Measurements from ENCODE around the gene SEZ6L.

The SEZ6L gene

GRCh38 chr22:26316732-26317285 is 147.5 kb downstream of the SEZ6L start:
- no peak for DNase-seq
- no peaks in the 10 kb centered on the region for H3K9me3 ChIP-seq
- no peaks in the 10 kb centered on the region for H3K36me3 ChIP-seq
- intact Hi-C loops (cut with DNase I; ENCODE audit: low total_unique reads): no loop called here
- H3K27me3 ChIP-seq: peaks cover 0 to 20% of the 10 kb centered on the region in 2 donors
- H3K4me1 ChIP-seq: peaks cover 0 to 9% (median 3%) of the 10 kb centered on the region in 4 donors
- TF ChIP-seq, protein P1, sequence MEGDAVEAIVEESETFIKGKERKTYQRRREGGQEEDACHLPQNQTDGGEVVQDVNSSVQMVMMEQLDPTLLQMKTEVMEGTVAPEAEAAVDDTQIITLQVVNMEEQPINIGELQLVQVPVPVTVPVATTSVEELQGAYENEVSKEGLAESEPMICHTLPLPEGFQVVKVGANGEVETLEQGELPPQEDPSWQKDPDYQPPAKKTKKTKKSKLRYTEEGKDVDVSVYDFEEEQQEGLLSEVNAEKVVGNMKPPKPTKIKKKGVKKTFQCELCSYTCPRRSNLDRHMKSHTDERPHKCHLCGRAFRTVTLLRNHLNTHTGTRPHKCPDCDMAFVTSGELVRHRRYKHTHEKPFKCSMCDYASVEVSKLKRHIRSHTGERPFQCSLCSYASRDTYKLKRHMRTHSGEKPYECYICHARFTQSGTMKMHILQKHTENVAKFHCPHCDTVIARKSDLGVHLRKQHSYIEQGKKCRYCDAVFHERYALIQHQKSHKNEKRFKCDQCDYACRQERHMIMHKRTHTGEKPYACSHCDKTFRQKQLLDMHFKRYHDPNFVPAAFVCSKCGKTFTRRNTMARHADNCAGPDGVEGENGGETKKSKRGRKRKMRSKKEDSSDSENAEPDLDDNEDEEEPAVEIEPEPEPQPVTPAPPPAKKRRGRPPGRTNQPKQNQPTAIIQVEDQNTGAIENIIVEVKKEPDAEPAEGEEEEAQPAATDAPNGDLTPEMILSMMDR (IDR thresholded peaks at IDR 0.05): no peak
- H3K4me3 ChIP-seq: no peak overlapping the region
- no peak overlapping the region for H3K27ac ChIP-seq

DNA sequence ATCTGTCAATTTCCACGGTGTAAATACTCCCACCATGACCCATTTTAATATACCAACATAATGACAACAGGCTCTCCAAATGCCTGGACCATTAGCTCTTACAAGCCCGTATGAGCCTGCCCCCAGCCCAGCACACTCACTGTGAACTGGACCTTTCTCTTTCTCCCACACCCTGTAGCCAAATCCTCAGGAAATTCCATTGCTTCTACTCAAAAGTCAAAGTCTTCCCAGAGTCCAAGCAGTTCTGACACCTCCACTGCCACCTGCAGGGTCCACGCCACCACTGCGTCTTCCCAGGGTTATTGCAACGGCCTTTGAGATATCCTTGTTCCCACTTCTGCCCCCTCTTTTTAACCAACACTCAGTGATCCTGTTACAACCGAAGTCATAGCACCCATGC is 149.7 kb downstream of the SEZ6L start:
- TF ChIP-seq, protein P1 (IDR thresholded peaks at IDR 0.05): no peak
- no peak for DNase-seq
- no peak overlapping the region for H3K27ac ChIP-seq
- no peak overlapping the region for H3K4me3 ChIP-seq
- H3K4me1 ChIP-seq: peaks cover 0 to 9% (median 3%) of the 10 kb centered on the region in 4 donors
- no peaks in the 10 kb centered on the region for H3K9me3 ChIP-seq
- peaks cover 0 to 8% of the 10 kb centered on the region in 2 donors for H3K27me3 ChIP-seq
- no peaks in the 10 kb centered on the region for H3K36me3 ChIP-seq
- intact Hi-C loops (cut with DNase I; ENCODE audit: low total_unique reads): no loop called here

GRCh38 chr22:26320447-26320846 is 151.2 kb downstream of the SEZ6L start:
- intact Hi-C loops (cut with DNase I; ENCODE audit: low total_unique reads): no loop called here
- TF ChIP-seq, protein P1 (IDR thresholded peaks at IDR 0.05): no peak

DNA sequence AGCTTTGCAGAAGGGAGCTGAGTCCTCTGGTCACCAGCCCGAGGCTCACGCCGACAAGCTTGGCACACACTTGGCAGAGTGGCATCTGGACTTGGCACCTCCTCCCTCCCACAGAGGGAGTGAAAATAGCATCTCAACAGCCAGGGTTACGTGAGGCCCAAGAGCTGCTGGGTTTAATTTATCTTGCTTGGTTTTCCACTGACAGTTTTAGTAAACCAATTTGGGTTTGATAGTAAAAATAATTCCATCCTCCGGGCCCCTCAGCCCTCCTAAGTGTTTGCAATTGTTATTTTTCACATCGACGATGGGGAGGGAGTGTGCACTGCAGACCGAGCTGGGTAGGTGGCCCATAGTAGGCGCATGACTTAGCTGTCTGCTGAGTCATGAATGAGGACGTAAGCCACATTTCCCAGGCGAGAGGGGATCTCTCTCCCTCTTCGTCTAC is 152.2 kb downstream of the SEZ6L start:
- Histone ChIP-seq H3K9me3 (no peaks in the 10 kb centered on the region), H3K4me1 (peaks cover 0 to 9% (median 3%) of the 10 kb centered on the region in 4 donors), H3K36me3 (no peaks in the 10 kb centered on the region), H3K27ac (no peak overlapping the region), H3K27me3 (peaks cover 0 to 13% of the 10 kb centered on the region in 2 donors), H3K4me3 (no peak overlapping the region)
- intact Hi-C loops (cut with DNase I; ENCODE audit: low total_unique reads): no loop called here
- TF ChIP-seq, protein P1 (IDR thresholded peaks at IDR 0.05): no peak
- DNase-seq: no peak

More at GRCh38 chr22:26320447-26320846, 151.2 kb downstream of the SEZ6L start:
- H3K36me3 ChIP-seq: no peaks in the 10 kb centered on the region
- peaks cover 0 to 9% (median 3%) of the 10 kb centered on the region in 4 donors for H3K4me1 ChIP-seq
- H3K27ac ChIP-seq: no peak overlapping the region
- H3K27me3 ChIP-seq: peaks cover 0 to 7% of the 10 kb centered on the region in 2 donors
- no peak for DNase-seq
- H3K9me3 ChIP-seq: no peaks in the 10 kb centered on the region
- H3K4me3 ChIP-seq: no peak overlapping the region

GRCh38 chr22:26322179-26322905 is 153.1 kb downstream of the SEZ6L start:
- intact Hi-C loops (cut with DNase I; ENCODE audit: low total_unique reads): no loop called here
- Histone ChIP-seq H3K36me3 (no peaks in the 10 kb centered on the region), H3K9me3 (no peaks in the 10 kb centered on the region), H3K27ac (no peak overlapping the region), H3K27me3 (peaks cover 0 to 22% of the 10 kb centered on the region in 2 donors), H3K4me1 (peaks cover 0 to 9% (median 3%) of the 10 kb centered on the region in 4 donors), H3K4me3 (no peak overlapping the region)
- no peak for DNase-seq
- TF ChIP-seq, protein P1 (IDR thresholded peaks at IDR 0.05): no peak
